ENCODE data around the gene PON2.

PON2 gene

DNA sequence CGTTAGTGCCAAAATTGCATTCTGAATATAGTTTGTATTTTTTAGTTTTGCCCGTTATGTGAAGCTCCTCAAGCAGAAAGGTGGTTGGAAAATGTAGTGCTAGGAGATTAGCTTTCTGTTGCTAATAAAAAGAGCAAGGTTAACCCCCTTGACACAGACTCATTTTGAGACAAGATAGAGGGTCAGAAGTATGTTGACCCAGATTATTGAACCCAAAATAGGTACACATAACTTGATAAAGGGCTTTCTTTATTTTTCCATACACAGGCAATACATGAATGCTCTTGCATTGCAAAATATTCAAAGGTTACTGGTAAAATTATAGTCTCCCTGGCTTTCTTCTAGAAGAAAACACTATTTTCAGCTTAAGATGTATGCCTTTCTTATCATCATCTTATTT is 10.0 kb upstream of the PON2 start:
- DNase-seq (ENCODE audit: low read depth in 2 of 2): no peak

DNA sequence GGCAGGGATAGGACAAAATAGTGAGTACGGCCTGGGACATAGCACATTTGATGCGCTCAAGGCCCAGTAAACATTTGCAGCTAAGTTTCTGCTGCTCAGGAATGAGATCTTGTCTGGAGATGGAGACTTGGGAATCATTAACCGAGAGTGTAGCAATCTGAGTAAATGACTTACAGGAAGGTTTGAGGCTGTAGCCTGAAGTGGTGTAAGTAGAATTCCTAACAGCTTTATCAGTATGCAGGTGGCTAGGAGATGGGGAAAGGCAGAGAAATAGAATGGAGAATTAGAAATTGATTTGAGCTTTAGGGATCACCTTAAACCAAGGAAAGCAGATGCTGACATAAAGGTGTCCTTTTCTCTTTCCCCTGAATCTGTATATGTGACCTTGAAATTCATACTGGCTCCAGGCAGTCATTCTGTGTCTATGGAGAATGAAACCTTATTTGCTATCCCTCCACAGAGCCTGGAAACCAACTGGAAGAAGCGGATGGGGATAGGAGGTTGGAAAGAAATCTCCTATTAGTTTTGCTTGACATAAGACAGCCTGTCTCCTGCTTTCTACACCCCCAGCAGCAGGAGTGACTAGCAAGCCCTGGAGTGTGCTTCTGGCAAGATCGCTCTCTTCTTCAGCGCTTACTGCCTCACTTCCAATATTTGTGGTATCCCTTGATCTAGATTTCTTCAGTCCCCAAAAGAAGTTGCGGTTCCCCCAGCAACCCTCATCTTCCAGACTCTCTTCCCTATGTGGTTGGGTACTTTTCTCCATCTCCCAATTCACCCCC is 6.4 kb upstream of the PON2 start:
- no peak for DNase-seq (ENCODE audit: low read depth in 2 of 2)

DNA sequence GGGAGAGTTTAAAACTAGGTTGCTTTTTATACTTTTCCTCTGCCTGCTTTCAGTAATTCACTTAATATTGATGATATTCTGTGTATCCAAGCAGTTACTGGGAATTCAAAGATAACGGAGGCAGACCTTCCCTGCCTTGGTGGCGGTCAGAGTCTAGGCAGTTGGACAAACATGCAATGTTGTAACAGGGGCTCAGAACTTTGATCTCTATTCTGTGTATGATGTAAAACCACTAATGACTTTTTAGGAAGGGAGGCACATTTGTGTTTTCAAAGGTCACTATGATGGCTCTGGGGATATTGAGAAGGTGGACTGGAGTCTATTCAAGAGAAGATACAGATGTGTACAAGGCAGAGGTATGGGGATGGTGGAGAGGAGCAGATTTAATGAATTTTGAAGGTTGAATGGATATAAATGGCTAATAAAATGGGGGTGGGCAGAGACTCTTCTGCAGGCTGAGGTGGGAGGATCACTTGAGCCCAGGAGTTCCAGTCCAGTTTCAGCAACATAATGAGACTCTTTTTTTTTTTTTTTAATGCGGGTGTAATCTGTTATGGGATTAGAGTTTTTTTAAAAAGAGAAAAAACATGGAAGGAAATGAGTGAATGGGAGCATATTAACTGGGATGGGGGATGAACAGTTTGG is 5.7 kb upstream of the PON2 start:
- DNase-seq (ENCODE audit: low read depth in 2 of 2): no peak

- DNase-seq (ENCODE audit: low read depth in 2 of 2): no peak
Observed at GRCh38 chr7:95436407-95436806, 1.6 kb upstream of the PON2 start.

DNA sequence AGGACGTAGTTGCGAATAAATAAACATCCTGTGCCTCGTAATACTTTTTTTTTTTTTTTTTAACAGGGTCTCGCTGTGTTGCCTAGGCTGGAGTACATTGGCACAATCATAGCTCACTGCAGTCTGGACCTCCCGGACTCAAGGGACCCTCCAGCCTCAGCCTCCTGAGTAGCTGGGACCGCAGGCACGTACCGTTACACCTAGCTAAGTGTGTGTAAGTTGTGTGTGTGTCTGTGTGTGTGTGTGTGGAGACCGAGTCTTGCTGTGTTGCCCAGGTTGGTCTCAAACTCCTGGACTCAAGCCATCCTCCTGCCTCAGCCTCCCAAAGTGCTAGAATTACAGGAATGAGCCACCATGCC is 573 bp upstream of the PON2 start:
- DNase-seq (ENCODE audit: low read depth in 2 of 2): no peak

- no peak for DNase-seq (ENCODE audit: low read depth in 2 of 2)
Observed at GRCh38 chr7:95433952-95434556, 774 bp downstream of the PON2 start.

- no peak for DNase-seq (ENCODE audit: low read depth in 2 of 2)
Observed at GRCh38 chr7:95433129-95433528, 1.7 kb downstream of the PON2 start.

GRCh38 chr7:95432606-95433005 is 2.2 kb downstream of the PON2 start:
- no peak for DNase-seq (ENCODE audit: low read depth in 2 of 2)

DNA sequence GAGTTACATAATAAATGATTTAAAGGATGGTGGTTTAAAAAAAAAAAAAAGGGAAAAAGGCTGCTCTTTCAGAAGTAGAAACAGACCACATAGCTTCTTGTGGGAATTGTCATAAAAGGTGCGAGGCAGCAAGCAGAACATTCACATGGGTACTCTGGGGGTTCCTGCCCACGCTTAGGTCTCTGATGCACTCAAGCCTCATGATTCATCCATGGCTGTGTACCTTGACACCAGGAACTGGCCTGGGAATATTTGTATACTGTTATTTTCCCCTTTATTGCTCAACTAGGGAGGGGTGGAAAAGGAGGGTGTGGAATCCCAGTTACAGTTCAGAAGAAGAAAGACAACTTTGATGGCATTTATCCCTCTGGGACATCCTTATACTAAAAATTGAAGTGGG is 4.0 kb downstream of the PON2 start:
- no peak for DNase-seq (ENCODE audit: low read depth in 2 of 2)

DNA sequence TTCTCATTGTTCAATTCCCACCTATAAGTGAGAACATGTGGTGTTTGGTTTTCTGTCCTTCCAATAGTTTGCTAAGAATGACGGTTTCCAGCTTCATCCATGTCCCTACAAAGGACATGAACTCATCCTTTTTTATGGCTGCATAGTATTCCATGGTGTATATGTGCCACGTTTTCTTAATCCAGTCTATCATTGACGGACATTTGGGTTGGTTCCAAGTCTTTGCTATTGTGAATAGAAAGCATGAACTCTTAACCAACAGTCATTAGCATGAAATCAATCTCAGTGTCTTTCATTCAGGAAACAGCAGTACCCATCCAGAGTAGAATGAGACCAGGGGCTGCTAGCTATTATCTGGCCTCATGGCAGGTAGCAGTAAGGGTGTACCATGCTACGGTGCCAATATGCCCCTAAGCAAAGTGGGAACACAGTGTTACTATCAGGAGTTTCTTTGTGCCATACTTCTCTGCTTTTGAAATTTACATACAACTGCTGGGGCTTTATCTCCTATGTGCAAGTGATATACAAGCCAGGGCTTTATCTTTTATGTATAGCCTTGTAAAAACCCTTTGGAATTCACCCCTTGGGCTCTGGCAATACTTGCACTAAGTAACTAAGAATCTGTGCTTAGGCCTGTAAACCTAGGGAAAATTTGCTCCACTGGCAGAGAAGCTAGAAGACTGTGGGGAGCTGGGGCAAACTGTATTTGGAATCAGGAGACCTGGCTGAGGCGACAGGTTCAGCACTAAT is 5.4 kb downstream of the PON2 start:
- DNase-seq (ENCODE audit: low read depth in 2 of 2): no peak

- DNase-seq (ENCODE audit: low read depth in 2 of 2): no peak
Observed at GRCh38 chr7:95427914-95428516, 6.8 kb downstream of the PON2 start.

GRCh38 chr7:95427166-95427565 is 7.7 kb downstream of the PON2 start:
- no peak for DNase-seq (ENCODE audit: low read depth in 2 of 2)

DNA sequence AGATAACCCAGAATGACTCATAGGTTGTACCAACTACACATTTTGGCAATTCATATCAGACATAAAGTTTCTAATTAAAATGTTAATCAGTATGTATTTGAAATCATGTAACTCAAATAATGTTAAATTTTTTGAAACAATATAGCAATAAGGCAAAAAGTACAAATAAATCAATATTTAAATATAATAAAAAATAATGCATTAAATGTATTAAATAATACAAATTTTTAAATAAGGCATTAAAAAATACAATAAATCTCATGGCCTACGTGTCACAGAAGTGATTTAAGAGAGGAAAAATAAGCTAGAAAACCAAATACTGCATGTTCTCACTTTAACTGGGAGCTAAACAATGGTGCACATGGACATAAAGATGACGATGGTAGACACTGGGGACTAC is 9.1 kb downstream of the PON2 start:
- DNase-seq (ENCODE audit: low read depth in 2 of 2): no peak

DNA sequence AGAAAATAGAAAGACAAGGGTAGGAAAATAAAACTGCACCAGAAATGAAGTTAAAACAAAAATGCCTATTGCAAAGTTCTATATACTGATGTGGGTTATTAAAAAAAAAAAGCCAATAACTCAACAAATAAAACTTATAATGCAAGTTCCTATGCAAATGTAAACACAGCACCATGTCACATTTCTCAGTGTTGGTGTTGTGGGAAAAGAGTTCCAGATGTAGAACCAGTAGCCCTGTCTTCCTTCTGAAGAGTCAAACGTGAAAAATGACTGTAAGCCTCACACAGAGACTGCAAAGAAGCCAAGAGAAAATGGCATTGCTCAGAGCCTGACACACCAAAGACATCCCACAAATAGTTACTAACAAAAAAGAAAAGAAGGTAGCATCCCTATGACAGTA is 10.1 kb downstream of the PON2 start:
- DNase-seq (ENCODE audit: low read depth in 2 of 2): no peak

DNA sequence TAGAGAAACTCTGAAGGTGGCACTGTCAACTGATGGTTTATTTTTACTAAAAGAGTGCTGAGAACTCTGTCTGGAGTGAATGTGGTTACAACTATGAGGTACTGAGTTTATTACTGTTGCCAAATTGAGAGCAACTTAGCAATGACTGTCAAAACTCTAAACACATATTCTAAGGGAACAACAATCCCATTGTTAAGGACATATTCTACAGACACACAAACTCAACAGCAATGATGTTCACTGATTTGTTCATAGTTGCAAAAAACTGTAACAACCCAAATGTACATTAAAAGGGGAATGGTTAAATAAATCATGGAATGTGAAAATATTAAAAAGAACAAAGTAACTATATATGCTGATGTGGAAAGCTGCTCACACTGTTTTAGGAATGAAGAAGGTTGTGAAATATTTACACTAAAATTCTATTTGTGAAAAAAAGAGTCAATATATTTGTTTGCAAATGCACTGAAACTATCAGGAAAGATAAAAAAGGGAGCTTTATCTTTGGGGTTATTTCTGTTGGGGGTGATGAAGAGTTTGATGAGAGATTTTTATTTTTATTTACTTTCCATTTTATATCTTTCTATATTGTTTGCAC is 12.9 kb downstream of the PON2 start:
- no peak for DNase-seq (ENCODE audit: low read depth in 2 of 2)

GRCh38 chr7:95421000-95421846 is 13.6 kb downstream of the PON2 start:
- DNase-seq (ENCODE audit: low read depth in 2 of 2): no peak

DNA sequence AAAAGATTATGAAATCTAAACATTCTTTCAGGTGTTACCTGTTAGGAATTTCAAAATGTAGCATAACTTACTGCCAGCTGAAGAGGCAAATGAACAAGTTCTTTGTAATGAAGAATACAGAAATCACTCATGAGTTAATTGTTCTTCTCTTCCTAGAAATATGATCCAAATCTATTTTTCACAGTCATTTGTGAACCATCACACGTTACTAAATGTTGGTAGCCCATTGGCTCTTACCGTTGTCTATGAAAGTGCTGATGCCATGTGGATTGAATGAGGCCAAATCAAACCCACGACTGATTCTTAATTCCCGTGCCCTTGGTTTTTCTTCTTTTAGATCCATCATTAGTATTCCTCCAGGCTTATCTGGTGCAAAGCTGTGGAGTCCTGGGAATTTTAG is 22.8 kb downstream of the PON2 start:
- DNase-seq (ENCODE audit: low read depth in 2 of 2): no peak

DNA sequence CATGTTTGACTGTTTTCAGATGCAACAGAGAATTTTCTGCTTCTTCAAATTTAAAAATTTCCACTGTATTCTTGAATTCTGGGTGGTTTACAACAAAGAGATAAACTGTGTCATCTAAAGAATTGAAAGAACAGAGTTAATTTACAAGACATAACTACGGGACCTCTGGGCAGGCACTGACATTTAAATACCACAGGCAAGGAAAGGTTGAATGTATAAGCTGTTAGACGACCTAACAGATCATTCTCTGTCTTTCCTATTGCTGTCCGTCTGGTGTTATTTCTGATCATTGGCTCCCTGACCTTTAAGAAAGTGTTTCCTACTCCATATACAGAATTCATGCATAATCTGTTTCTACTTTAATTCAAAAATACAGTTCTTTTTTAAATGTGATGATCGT is 23.2 kb downstream of the PON2 start:
- DNase-seq (ENCODE audit: low read depth in 2 of 2): no peak

DNA sequence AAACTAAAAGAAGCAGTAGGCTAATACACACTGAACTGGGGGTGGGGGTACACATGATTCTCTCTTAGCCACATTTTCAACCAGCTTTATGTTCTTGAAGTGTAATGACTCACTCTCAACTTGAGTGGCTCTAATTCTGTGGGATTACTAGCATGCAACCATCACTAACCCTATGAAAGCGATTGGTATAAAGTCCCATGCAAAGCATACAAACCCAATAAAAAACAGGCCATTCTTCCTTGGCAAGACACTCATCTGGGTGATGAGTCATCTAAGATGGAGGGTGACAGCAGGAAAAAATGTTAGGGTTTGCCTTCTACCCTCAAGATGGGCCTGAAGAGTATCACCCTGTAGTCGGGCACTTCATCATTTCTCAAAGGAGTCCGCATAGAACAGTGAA is 23.8 kb downstream of the PON2 start:
- no peak for DNase-seq (ENCODE audit: low read depth in 2 of 2)

DNA sequence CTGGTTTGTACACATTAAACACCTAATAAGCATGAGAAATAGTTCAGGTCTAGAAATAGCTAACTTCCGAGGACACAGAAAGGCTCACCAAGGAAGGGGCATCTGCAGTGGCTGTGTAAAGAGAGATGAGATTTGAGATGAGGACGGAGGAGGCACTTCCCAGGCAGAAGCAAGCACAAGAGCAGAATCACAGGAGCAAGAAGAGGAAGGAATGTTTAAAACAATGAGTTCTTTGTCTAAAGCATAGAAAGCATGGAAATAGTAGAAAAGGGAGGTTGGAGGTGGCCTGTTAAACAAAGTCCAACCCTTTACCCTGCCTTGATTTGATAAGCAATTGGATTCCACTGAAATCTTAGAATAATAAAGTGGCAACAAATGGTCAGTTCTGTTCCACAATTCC is 27.1 kb downstream of the PON2 start:
- DNase-seq (ENCODE audit: low read depth in 2 of 2): no peak

GRCh38 chr7:95405800-95406199 is 29.0 kb downstream of the PON2 start:
- no peak for DNase-seq (ENCODE audit: low read depth in 2 of 2)
